ENCODE data around the gene CHRNA4. TPM values are rescaled to one million over a fixed set of nuclear protein-coding genes. Genes with fewer than 3 reads are reported as not detected.

Gene CHRNA4
- total RNA-seq, 1 donor, result not detected

DNA sequence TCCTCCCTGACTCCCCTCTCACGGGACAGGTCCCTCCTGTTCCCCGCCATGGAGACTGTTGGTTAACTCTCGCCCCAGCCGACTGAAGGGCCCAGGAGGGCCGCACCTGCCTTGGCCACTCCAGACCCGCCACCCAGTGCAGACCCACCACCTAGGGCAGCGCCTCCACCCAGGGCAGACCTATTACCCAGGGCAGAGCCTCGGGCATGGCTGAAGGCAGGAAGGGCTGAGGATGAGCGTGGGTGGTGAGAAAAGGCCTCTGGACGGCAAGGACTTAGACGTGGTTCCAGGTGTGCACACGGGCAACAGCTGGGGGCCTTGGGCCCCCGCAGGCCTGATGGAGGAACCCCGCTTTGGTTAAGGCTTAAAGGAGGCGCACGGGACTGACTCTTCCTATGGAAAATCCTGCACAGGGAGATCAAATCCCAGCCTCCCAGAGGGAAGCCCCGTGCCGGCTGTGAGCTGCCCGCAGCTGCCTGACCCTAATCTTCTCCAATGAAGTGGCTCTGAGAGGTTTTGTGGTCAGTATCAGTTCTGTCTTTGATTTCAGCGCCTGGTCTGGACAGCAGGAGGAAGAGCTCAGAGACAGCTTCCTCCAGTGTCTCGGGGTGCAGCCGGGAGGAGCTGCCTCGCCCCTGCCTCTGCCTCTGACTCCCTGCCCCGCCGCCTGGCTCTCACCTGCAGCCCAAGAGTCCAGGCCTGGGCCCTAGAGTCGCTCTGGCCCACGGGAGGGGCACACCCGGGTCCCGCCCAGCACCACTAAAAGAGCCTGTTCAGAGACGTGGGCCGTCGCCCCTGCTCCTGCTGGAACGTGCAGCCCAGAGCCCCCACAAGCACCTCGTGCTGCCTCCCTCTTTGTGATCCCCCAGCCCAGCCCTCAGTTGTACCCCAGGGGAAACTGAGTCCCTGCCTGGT is 12.1 kb upstream of the CHRNA4 start:
- TF ChIP-seq, protein P1, sequence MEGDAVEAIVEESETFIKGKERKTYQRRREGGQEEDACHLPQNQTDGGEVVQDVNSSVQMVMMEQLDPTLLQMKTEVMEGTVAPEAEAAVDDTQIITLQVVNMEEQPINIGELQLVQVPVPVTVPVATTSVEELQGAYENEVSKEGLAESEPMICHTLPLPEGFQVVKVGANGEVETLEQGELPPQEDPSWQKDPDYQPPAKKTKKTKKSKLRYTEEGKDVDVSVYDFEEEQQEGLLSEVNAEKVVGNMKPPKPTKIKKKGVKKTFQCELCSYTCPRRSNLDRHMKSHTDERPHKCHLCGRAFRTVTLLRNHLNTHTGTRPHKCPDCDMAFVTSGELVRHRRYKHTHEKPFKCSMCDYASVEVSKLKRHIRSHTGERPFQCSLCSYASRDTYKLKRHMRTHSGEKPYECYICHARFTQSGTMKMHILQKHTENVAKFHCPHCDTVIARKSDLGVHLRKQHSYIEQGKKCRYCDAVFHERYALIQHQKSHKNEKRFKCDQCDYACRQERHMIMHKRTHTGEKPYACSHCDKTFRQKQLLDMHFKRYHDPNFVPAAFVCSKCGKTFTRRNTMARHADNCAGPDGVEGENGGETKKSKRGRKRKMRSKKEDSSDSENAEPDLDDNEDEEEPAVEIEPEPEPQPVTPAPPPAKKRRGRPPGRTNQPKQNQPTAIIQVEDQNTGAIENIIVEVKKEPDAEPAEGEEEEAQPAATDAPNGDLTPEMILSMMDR (IDR thresholded peaks at IDR 0.05; ENCODE audit: insufficient read depth, low read length), result no peak
- no peak for DNase-seq (ENCODE audit: low read depth)
- H3K4me3 ChIP-seq (ENCODE audit: low read depth, low read length), result no peak overlapping the region

DNA sequence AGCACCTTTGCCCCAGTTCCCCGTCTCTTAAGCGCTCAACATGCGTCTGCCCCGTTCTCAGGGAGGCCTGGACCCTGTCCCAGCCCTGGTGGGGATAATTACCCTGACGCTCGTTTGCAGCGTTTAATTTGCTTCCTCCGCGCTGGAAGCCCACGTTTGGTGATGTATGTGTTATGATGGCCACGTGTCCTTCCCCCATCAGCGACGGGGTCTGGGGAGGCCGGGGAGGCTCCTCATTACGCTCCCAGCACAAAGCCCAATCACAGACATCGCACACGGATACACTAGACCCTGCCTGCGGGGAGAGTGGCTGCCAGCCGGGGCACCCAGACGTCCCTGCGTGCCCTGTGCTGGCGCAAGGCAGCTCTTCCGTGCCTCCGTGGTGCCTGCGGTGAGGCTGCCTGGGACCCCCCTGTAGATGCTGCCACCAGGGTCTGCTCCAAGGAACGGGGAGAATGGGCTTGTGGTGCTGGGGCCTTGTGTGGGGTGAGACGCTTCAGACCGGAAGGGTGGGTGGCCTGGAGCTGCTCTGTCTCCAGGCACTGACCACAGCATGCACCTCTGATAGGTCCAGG is 10.2 kb upstream of the CHRNA4 start:
- DNase-seq (ENCODE audit: low read depth), result no peak
- H3K4me3 ChIP-seq (ENCODE audit: low read depth, low read length), result no peak overlapping the region
- TF ChIP-seq, protein P1 (IDR thresholded peaks at IDR 0.05; ENCODE audit: insufficient read depth, low read length), result no peak

DNA sequence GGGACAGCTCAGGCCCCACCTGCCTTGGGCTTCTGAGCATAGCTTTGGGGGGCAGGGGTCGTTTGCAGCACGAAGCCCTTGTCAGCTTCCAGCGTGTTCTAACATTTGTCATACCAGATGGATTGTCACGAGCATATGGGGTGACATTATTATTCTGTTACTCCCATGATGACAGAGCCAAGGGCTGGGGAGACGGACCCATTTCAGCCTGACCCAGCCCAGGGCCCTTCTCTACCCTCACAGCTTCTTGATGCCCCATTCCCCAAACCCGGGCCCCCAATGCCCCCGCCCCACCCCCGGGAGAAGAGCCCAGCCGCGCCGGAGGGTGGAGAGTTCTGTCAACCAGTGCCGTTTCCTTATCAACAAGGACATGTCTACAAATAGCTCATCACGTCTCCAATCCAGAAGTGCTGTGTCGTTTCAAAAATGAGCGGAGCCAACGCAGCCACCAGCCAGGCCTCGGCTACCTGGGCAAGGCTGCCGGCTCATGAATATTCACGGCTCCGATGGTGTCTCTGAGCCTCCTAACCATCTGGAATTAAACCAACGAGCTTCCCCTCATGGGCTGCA is 9.6 kb upstream of the CHRNA4 start:
- TF ChIP-seq, protein P1 (IDR thresholded peaks at IDR 0.05; ENCODE audit: insufficient read depth, low read length), result no peak
- no peak overlapping the region for H3K4me3 ChIP-seq (ENCODE audit: low read depth, low read length)
- DNase-seq (ENCODE audit: low read depth), result no peak

DNA sequence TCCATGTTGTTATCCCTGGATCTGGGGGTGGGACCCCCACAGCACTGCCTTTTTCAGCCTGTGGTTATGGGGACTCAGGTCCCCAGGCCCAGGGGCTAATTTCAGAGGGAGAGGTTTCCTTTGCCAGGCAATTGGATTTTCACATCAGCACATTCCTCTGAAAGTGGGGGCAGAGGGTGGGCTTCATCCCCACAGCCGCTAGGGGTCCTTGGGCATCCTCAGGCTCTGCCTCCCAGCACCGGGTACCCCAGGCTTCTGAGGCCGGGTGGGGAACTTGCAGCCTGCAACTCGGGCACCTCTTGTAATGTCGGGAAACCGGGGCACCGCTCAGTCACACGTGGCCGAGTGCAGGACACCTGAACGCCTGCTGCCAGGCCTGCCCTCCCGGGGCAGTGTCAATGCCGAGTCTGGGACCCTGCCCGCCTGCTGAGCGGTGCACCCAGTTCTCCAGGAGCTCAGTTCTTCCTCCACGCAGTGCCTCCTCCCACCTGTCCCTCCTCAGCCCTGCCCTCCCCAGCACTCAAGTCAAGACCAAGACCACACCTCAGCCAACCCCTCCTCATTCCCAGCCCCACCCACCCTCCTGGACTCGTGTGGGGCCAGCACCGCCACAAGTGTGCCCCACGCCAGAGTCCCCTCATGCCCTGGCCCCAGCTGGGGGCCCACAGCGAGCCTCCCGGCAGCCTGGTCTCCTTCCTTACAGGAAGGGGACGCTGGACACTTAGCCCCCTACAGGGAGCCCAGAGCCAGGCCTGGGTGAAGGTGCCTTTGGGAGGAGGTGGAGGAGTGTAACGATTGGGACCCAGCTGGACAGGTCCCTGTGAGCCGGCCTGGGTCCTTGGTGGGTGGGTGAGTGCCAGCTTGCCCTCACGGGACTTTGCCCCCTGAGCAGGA is 8.8 kb upstream of the CHRNA4 start:
- DNase-seq (ENCODE audit: low read depth), result no peak

DNA sequence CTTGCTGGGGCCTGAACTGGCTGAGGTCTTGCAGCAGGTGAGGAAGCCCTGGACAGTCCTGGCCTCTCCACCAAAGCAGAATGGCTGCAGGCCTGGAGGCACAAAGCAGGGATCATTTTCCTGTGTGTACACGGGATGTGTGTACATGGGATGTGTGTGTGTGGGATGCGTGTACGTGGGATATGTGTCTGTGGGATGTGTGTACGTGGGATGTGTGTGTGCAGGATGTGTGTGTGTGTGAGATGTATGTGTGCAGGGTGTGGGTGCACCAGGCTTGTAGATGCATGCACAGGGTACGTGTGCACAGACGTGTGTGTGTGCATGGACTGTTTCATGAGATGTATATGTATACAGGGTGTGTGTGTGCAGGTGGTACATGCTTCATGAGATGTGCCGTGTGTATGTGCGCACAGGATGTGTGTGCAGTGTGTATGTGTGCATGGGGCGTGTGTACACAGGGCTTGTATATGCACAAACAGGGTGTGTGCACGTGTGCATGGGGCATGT is 7.9 kb upstream of the CHRNA4 start:
- H3K4me3 ChIP-seq (ENCODE audit: low read depth, low read length), result no peak overlapping the region
- TF ChIP-seq, protein P1 (IDR thresholded peaks at IDR 0.05; ENCODE audit: insufficient read depth, low read length), result no peak
- DNase-seq (ENCODE audit: low read depth), result no peak

More for the DNA sequence above, 8.8 kb upstream of the CHRNA4 start:
- TF ChIP-seq, protein P1 (IDR thresholded peaks at IDR 0.05; ENCODE audit: insufficient read depth, low read length), result no peak
- H3K4me3 ChIP-seq (ENCODE audit: low read depth, low read length), result no peak overlapping the region

DNA sequence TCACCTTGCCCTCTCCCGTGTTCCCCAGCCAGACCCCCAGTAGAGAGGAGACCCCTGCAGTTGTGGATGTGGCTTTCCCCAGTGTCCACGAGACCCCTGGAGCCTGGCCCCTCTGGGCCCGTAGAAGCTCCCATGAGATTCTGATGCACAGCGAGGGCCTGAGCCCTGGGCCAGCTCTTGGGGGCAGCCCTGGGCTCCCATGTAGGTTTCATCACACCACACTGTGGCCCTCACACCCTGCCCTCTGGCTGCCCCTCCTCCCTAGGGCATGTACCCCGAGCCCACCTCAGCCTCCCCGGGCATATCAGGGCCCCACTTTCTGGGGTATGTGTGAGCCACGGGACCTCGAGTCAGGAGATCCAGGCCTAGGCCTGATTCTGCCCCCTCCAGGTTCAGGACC is 7.0 kb upstream of the CHRNA4 start:
- TF ChIP-seq, protein P1 (IDR thresholded peaks at IDR 0.05; ENCODE audit: insufficient read depth, low read length), result no peak
- no peak for DNase-seq (ENCODE audit: low read depth)
- no peak overlapping the region for H3K4me3 ChIP-seq (ENCODE audit: low read depth, low read length)
